ENCODE data around the gene UVRAG. TPM values are rescaled to one million over a fixed set of nuclear protein-coding genes. Genes with fewer than 3 reads are reported as not detected.

Gene UVRAG
- total and polyA plus RNA-seq, 4 donors: 4.4 to 15.1 (median 10.0) TPM

- no peak overlapping the region for H3K9ac ChIP-seq (ENCODE audit: low read depth in 1 of 2, low read length in 2 of 2)
- H3K4me1 ChIP-seq (ENCODE audit: control insufficient read depth in 4 of 4, insufficient read depth in 4 of 4, low read length in 3 of 4): no peaks in the 10 kb centered on the region
- H3K36me3 ChIP-seq (ENCODE audit: control insufficient read depth in 4 of 4, insufficient read depth in 3 of 4, low read depth in 1 of 4, low read length in 3 of 4): peaks cover 0 to 3% (median 0%) of the 10 kb centered on the region in 4 donors
- 78% methylated on average over 3 of the region's 3 CpGs for WGBS
- no peaks in the 10 kb centered on the region for H3K27me3 ChIP-seq (ENCODE audit: control insufficient read depth in 4 of 4, insufficient read depth in 4 of 4, low read length in 3 of 4)
- no peak overlapping the region for H3K27ac ChIP-seq (ENCODE audit: low read depth in 1 of 2, low read length in 2 of 2)
- no peaks in the 10 kb centered on the region for H3K9me3 ChIP-seq (ENCODE audit: control insufficient read depth in 4 of 4, low read length in 3 of 4)
- H3K4me3 ChIP-seq (ENCODE audit: low read depth in 1 of 3, low read length in 3 of 3): no peak overlapping the region
- no peak for DNase-seq (ENCODE audit: low spot score)
- no peak for TF ChIP-seq ZBTB33 (IDR thresholded peaks at IDR 0.05)
- TF ChIP-seq HNF4A (conservative IDR thresholded peaks at IDR 0.05): no peak
- TF ChIP-seq FOXA1 (IDR thresholded peaks at IDR 0.05): no peak
- TF ChIP-seq HNF4G (IDR thresholded peaks at IDR 0.05): no peak
- TF ChIP-seq RAD21 (IDR thresholded peaks at IDR 0.05): no peak
- no peak for TF ChIP-seq YY1 (IDR thresholded peaks at IDR 0.05)
- no peak for TF ChIP-seq TAF1 (conservative IDR thresholded peaks at IDR 0.05)
- TF ChIP-seq EGR1 (IDR thresholded peaks at IDR 0.05; ENCODE audit: low read depth in 2 of 2): no peak
- no peak for TF ChIP-seq JUND (IDR thresholded peaks at IDR 0.05)
- TF ChIP-seq CTCF (IDR thresholded peaks at IDR 0.05; ENCODE audit: low read depth, low read length, missing input control): no peak
- TF ChIP-seq SP1 (IDR thresholded peaks at IDR 0.05): no peak
- no peak for TF ChIP-seq FOXA2 (IDR thresholded peaks at IDR 0.05)
- no peak for TF ChIP-seq MAX (IDR thresholded peaks at IDR 0.05)
Observed at GRCh38 chr11:75850787-75851186, 35.8 kb downstream of the UVRAG start.

- Histone ChIP-seq H3K9me3 (ENCODE audit: control insufficient read depth in 4 of 4, low read length in 3 of 4) (no peaks in the 10 kb centered on the region), H3K27ac (ENCODE audit: low read depth in 1 of 2, low read length in 2 of 2) (no peak overlapping the region), H3K36me3 (ENCODE audit: control insufficient read depth in 4 of 4, insufficient read depth in 3 of 4, low read depth in 1 of 4, low read length in 3 of 4) (peaks cover 0 to 3% (median 0%) of the 10 kb centered on the region in 4 donors), H3K4me1 (ENCODE audit: control insufficient read depth in 4 of 4, insufficient read depth in 4 of 4, low read length in 3 of 4) (no peaks in the 10 kb centered on the region), H3K4me3 (ENCODE audit: low read depth in 1 of 3, low read length in 3 of 3) (no peak overlapping the region), H3K27me3 (ENCODE audit: control insufficient read depth in 4 of 4, insufficient read depth in 4 of 4, low read length in 3 of 4) (no peaks in the 10 kb centered on the region), H3K9ac (ENCODE audit: low read depth in 1 of 2, low read length in 2 of 2) (no peak overlapping the region)
- WGBS: 87% methylated on average over 1 of the region's 1 CpG
- TF ChIP-seq JUND (IDR thresholded peaks at IDR 0.05) (no peak), REST (IDR thresholded peaks at IDR 0.05) (no peak), HNF4G (IDR thresholded peaks at IDR 0.05) (no peak), FOXA2 (IDR thresholded peaks at IDR 0.05) (no peak), FOXA1 (IDR thresholded peaks at IDR 0.05) (no peak)
- no peak for DNase-seq (ENCODE audit: low spot score)
Observed at GRCh38 chr11:75851203-75851602, 36.2 kb downstream of the UVRAG start.
